NCI-H2029 treated with DMSO at 0.1 percent for 48 hours (cell line): ENCODE measurements around the gene ELL.
A peak's percentile ranks its signal among the peaks of the same experiment; 100 is the strongest.
"Not testable (repeated sequence)": the region's sequence is repeated elsewhere in the genome, so short reads cannot be mapped to it uniquely, and the experiment has no call there.

Experiments
- DNase-seq: peaks from one replicate; lab custom pipeline; 2025; lab: John Stamatoyannopoulos, UW

ELL gene

DNA sequence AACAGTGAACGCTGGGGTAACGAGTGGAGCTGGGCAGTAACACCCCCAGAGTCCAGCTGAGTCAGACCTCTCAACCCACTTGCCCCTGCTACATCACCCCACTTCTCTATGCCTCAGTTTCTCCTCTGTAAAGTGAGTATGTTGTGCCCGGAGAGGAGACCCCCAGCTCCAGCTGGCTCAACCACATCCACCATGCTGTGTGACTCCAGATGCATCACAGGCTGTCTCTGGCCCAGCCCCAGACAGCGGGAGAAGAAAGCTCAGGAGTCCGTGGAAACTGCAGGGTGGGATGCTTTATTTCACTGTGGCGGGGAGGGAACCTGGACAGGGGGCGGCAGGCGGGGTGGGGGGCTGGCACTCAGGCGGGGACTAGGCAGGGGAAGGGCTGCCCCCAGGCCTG is 9.6 kb upstream of the ELL start:
- no peak for DNase-seq

DNA sequence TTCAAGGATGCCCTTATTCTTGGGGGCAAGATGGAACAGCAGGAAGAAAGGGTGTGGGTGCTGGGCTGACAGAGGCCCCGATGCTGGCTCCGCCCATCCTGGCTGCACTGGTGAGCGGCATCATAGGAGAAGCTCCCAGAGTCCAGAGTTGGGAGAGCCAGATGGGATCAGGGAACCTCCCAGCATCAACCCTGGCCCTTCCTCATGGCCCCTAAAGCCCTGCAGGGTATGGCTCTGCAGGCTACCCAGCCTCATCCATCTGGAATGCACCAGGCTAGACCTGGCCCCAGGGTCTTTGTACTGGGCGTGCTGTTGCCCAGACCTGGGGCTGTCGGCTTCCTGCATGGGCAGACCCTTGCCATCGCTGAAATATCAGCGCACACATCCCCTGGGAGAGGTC is 7.9 kb upstream of the ELL start:
- no peak for DNase-seq

DNA sequence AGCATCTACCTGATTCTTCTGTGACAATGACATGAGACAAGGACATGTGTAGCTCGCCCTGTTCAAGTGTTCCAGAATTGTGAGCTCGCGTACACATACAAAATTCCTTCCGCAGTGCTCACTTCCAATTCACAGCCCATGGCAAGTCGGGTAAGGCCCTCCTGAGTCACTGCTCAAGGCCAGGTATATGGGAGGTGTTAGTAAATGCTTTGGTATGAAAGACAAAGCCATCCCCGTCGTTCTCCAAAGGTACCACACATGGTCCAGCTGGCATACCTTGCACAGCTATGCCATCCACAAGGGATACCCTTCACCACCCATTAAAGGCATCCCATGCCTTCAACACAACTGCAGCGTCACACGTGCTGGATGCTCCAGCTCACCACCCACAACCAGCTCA is 4.4 kb upstream of the ELL start:
- DNase-seq, result no peak

- no peak for DNase-seq
Observed at GRCh38 chr19:18523841-18524240, 2.0 kb upstream of the ELL start.

DNA sequence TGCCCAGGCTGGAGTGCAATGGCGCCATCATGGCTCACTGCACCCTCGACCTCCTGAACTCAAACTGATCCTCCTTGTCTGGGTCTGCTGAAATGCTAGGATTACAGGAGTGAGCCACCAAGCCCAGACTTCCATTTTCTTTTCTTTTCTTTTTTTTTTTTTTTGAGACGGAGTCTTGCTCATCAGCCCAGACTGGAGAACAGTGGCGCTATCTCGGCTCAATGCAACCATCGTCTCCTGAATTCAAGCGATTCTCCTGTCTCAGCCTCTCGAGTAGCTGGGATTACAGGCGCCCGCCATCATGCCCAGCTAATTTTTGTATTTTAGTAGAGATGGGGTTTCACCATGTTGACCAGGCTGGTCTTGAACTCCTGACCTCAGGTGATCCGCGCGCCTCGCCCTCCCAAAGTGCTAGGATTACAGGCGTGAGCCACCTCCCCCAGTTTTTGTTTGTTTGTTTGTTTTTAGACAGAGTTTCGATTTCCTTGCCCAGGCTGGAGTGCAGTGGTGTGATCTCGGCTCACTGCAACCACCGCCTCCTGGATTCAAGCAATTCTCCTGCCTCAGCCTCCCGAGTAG is 1.1 kb upstream of the ELL start:
- not testable (repeated sequence) for DNase-seq

- peak; percentile 97 for DNase-seq
Observed at GRCh38 chr19:18522124-18522861, 423 bp upstream of the ELL start.

DNA sequence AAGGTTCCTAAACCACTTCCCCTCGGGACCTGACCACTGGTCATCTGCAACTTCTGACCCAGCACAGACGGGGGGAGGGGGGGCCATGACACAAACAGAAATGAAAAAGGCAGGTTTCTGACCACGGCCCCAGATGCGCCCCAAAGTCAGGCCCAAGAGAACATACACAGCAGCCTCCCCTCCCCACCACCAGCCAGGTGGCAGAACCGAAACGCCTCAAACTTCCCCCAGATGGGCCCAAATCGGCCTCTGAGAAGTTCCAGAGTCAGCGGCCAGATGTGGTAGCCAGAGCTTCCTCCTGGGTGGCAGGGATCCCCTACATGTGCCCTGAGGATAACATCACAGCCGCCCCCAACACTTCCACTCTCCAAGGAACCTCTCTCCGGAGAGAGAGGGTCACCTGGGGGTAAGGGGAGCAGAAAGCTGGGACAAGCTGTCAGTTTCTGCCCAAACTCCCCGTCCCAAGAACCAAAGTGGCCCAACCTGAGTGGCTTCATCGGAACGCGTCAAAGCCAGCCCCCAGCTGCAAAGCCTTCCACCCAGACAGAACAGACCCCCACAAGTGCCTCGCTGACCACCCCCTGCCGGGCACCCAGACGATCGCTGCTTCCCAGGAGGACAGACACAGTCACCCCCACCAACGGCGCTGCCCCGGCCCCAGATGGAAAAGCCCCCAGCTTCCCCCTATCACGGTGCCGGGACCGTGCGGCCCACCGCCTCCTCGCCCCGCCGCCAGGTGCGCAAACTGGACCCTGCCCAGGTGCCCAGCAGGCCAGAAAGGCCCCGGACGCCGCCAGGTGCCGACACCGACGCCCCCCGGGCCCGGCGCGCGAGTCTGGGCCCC is 800 bp downstream of the ELL start:
- no peak for DNase-seq

- peak; percentile 25 for DNase-seq
Observed at GRCh38 chr19:18519962-18520847, 1.7 kb downstream of the ELL start.

- DNase-seq, result no peak
Observed at GRCh38 chr19:18518639-18519038, 3.2 kb downstream of the ELL start.

DNA sequence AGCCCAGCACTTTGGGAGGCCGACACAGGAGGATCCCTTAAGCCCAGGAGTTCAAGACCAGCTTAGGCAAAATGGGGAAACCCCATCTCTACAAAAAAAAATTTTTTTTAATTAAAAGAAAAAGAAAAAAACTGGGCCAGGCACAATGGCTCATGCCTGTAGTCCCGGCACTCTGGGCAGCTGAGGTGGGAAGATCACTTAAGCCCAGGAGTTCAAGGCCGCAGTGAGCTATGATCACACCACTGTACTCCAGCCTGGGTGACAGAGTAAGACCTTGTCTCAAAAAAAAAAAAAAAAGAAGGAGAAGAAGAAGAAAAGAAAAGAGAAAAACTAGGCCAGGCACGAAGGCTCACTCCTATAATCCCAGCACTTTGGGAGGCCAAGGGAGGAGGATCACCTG is 4.3 kb downstream of the ELL start:
- no peak for DNase-seq

DNA sequence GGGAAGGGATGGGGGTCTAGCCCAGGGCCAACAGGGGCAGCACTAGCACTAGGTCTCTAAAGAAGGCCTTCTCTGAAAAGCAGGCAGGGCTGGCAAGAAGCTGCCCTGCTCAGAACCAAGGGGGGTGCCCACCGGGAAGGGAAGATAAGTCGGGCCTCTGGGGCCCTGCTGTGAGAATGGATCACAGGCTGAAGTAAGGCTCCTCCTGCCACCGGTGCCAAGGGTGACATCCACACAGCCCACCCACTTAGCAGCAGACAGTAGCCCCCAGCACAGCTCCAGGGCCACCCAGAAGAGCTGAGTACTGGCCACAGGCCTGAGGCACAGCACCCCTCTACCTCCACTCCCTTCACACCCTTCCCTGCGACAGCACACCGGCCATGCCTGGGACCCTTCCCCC is 5.9 kb downstream of the ELL start:
- no peak for DNase-seq

- DNase-seq, result no peak
Observed at GRCh38 chr19:18514800-18515682, 6.8 kb downstream of the ELL start.

DNA sequence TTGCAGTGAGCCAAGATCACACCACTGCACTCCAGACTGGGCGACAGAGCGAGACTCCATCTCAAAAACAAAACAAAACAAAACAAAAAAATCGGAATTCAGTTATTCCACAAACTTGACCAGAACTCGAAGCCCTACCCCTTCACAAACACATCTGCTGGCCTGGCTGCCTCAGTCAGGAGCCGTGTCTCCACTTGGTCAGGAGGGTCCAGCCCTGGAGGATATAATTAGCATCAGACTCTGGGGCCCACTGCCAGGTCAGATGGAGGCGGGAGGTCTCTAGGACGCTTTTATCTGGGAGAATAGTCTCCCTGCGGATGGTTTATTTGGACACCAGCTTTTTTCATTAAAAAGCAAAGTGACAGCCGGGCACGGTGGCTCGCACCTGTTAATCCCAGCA is 8.0 kb downstream of the ELL start:
- no peak for DNase-seq

DNA sequence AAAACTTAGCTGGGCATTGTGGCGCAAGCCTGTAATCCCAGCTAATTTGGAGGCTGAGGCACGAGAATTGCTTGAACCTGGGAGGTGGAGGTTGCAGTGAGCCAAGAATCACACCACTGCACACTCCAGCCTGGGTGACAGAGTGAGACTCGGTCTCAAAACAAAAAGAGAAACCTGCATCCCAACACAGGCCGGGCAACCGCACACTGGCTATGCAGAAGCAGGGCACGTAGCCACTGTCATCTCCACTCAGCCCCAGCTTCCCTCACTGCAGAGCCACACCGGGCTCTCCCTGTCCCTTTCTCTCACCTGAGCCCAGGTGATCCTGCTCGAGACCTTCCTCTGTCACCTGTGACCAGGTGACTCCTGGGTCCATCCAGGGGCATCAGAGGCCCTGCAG is 11.7 kb downstream of the ELL start:
- DNase-seq, result no peak

- no peak for DNase-seq
Observed at GRCh38 chr19:18508585-18508984, 13.3 kb downstream of the ELL start.

DNA sequence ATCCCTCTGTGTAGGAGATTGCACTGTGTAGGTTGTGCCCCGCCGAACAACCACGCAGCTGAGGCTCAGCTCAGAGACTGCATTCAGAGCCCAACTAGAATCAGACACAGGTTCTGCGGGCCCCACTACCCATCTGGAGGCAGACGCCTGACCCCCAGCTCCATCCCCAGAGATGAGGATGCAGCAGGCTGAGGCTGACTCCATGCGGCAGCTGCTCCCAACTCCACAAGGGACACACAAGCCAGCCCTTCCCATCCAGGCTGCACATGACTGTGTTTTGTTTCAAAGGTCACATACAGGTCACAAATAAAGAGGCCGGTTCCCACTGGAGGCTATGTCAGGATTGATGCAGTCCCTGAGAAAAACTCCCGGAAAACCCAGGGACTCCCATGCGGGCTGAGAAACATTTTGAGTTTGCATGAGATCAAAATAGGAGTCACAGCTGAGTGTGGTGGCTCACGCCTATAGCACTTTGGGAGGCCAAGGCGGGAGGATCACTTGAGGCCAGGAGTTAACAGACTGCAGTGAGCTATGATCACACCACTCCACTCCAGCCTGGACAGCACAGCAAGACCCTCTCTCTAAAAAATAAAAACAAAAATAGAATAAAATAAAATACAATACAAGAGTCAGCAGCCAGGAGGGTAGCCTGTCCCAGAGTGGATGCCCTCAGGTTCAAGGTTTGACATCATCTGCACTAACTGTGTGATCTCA is 14.0 kb downstream of the ELL start:
- no peak for DNase-seq

- no peak for DNase-seq
Observed at GRCh38 chr19:18507021-18507726, 14.7 kb downstream of the ELL start.

- DNase-seq, result no peak
Observed at GRCh38 chr19:18506101-18506930, 15.6 kb downstream of the ELL start.
